Type B pancreatic cell (in vitro differentiated cells): ENCODE data around the gene JAZF1. TPM values are rescaled to one million over a fixed set of nuclear protein-coding genes. Genes with fewer than 3 reads are reported as not detected.

ENCODE experiments used
- DNase-seq: peaks from one replicate; pipeline ENCODE4 v3.0.0; 2021; ENCODE audit warnings: mixed read lengths; ENCODE audit not compliant: unreplicated experiment; ENCODE audit errors: extremely low spot score
- H3K27ac Mint-ChIP-seq: 2 replicates; pipeline ENCODE4 v1.8.0; 2021; ENCODE audit warnings: mild to moderate bottlenecking, mixed read lengths
- H3K27me3 Mint-ChIP-seq: 2 replicates; pipeline ENCODE4 v1.8.0; 2021; ENCODE audit warnings: mixed read lengths
- H3K36me3 Mint-ChIP-seq: 2 replicates; pipeline ENCODE4 v1.8.0; 2021; ENCODE audit warnings: mixed read lengths
- H3K4me1 Mint-ChIP-seq: one replicate; pipeline ENCODE4 v1.8.0; 2021; ENCODE audit warnings: mixed read lengths; ENCODE audit not compliant: unreplicated experiment
- H3K4me3 Mint-ChIP-seq: 2 replicates; pipeline ENCODE4 v1.8.0; 2021; ENCODE audit warnings: mild to moderate bottlenecking, mixed read lengths
- H3K9me3 Mint-ChIP-seq: 2 replicates; pipeline ENCODE4 v1.8.0; 2021; ENCODE audit warnings: mixed read lengths
- CTCF ChIP-seq: fragments of 200-600 bp; sonication (generic); conservative IDR thresholded peaks from 2 replicates; pipeline ENCODE4 v1.5.0; 2021; ENCODE audit warnings: antibody characterized with exemption, mild to moderate bottlenecking
- total RNA-seq: library from RNA; stranded (reverse); gene quantifications from 2 replicates; pipeline ENCODE4 v1.2.1, GENCODE V29; 2021; ENCODE audit warnings: low replicate concordance

The JAZF1 gene
- total RNA-seq, 1 donor from 2014 or later = 4.9 TPM

GRCh38 chr7:28112883-28113540, 67.6 kb downstream of the JAZF1 start:
- H3K27me3 Mint-ChIP-seq = no peaks in the 10 kb centered on the region
- no peaks in the 10 kb centered on the region for H3K9me3 Mint-ChIP-seq

GRCh38 chr7:28112467-28112866, 68.1 kb downstream of the JAZF1 start:
- Mint-ChIP-seq H3K27me3 (no peaks in the 10 kb centered on the region), H3K4me3 (no peak overlapping the region), H3K4me1 (peaks cover 3% of the 10 kb centered on the region), H3K36me3 (no peaks in the 10 kb centered on the region), H3K9me3 (no peaks in the 10 kb centered on the region), H3K27ac (no peak overlapping the region)
- DNase-seq = no peak
- TF ChIP-seq CTCF = no peak

More at GRCh38 chr7:28112883-28113540, 67.6 kb downstream of the JAZF1 start:
- Mint-ChIP-seq H3K4me3 (no peak overlapping the region), H3K27ac (no peak overlapping the region), H3K4me1 (peaks cover 3% of the 10 kb centered on the region), H3K36me3 (no peaks in the 10 kb centered on the region)
- TF ChIP-seq CTCF = no peak
- no peak for DNase-seq

- H3K36me3 Mint-ChIP-seq = no peaks in the 10 kb centered on the region
- H3K4me3 Mint-ChIP-seq = no peak overlapping the region
- no peaks in the 10 kb centered on the region for H3K9me3 Mint-ChIP-seq
- no peak for DNase-seq
- H3K4me1 Mint-ChIP-seq = peaks cover 3% of the 10 kb centered on the region
- no peak for TF ChIP-seq CTCF
- H3K27ac Mint-ChIP-seq = no peak overlapping the region
- H3K27me3 Mint-ChIP-seq = no peaks in the 10 kb centered on the region
Observed at GRCh38 chr7:28112012-28112411, 68.6 kb downstream of the JAZF1 start.

- no peaks in the 10 kb centered on the region for H3K27me3 Mint-ChIP-seq
- no peaks in the 10 kb centered on the region for H3K9me3 Mint-ChIP-seq
- H3K4me1 Mint-ChIP-seq = peaks cover 6% of the 10 kb centered on the region
- TF ChIP-seq CTCF = no peak
- no peak overlapping the region for H3K4me3 Mint-ChIP-seq
- no peak overlapping the region for H3K27ac Mint-ChIP-seq
- H3K36me3 Mint-ChIP-seq = no peaks in the 10 kb centered on the region
- no peak for DNase-seq
Observed at GRCh38 chr7:28110427-28111012, 70.1 kb downstream of the JAZF1 start.

- Mint-ChIP-seq H3K4me1 (peaks cover 22% of the 10 kb centered on the region), H3K27me3 (no peaks in the 10 kb centered on the region), H3K9me3 (no peaks in the 10 kb centered on the region), H3K4me3 (no peak overlapping the region), H3K36me3 (no peaks in the 10 kb centered on the region), H3K27ac (no peak overlapping the region)
- no peak for TF ChIP-seq CTCF
- no peak for DNase-seq
Observed at GRCh38 chr7:28108747-28109146, 71.8 kb downstream of the JAZF1 start.
